PC-3 (cell line): ENCODE results near the gene TANGO2. TPM values are rescaled to one million over a fixed set of nuclear protein-coding genes. Genes with fewer than 3 reads are reported as not detected.

ENCODE experiments used
- ATAC-seq: fragments of 200-7000 bp; cut with Tn5 transposase; 2 replicates; pipeline ENCODE4 v1.9.1; 2020; ENCODE audit warnings: mild to moderate bottlenecking, moderate library complexity
- BruUV-seq: library from RNA; stranded (reverse); fragments of 400-500 nt; replicated peaks from 2 replicates; lab custom pipeline; 2021; lab: Mats Ljungman, UMichigan
- CTCF ChIA-PET: fragments of 300-600 bp; sonication (Branson Sonifier 250); formaldehyde crosslinking; loops from one replicate; lab custom pipeline; 2022; ENCODE audit warnings: antibody characterized with exemption; lab: Charles Lee
- POLR2A ChIA-PET: fragments of 300-600 bp; sonication (Branson Sonifier 250); formaldehyde crosslinking; loops from one replicate; lab custom pipeline; 2022; ENCODE audit warnings: antibody characterized with exemption; ENCODE audit not compliant: unreplicated experiment; lab: Charles Lee
- DNase-seq: peaks from one replicate; pipeline ENCODE4 v3.0.0-alpha.2; 2015
- H2AFZ ChIP-seq: fragments of 300-600 bp; sonication (generic); 2 replicates; pipeline ENCODE4 v1.6.0; 2016; ENCODE audit warnings: antibody characterized with exemption, low read length
- H3F3A ChIP-seq: fragments of 300-600 bp; sonication (generic); one replicate; pipeline ENCODE4 v1.6.0; 2017; ENCODE audit warnings: antibody characterized with exemption, low read length, control low read depth, mild to moderate bottlenecking; ENCODE audit not compliant: unreplicated experiment
- H3K27ac ChIP-seq: fragments of 300-600 bp; sonication (generic); 2 replicates; pipeline ENCODE4 v1.5.1; 2016; ENCODE audit warnings: mild to moderate bottlenecking, low read length
- H3K27me3 ChIP-seq: fragments of 300-600 bp; sonication (generic); 2 replicates; pipeline ENCODE4 v1.6.1; 2016; ENCODE audit warnings: low read length, mixed read lengths
- H3K36me3 ChIP-seq: fragments of 300-600 bp; sonication (generic); 2 replicates; pipeline ENCODE4 v1.6.1; 2016; ENCODE audit warnings: low read depth, mixed run types, low read length, mixed read lengths
- H3K4me1 ChIP-seq: fragments of 300-600 bp; sonication (generic); 2 replicates; pipeline ENCODE4 v1.5.1; 2016; ENCODE audit warnings: low read length; ENCODE audit not compliant: insufficient read depth
- H3K4me2 ChIP-seq: fragments of 300-600 bp; sonication (generic); 2 replicates; pipeline ENCODE4 v1.6.0; 2016; ENCODE audit warnings: low read length
- H3K4me3 ChIP-seq: fragments of 300-600 bp; sonication (generic); 2 replicates; pipeline ENCODE4 v1.5.1; 2016; ENCODE audit warnings: mild to moderate bottlenecking, low read length, mixed read lengths
- H3K79me2 ChIP-seq: fragments of 300-600 bp; sonication (generic); 2 replicates; pipeline ENCODE4 v1.6.1; 2017; ENCODE audit warnings: low read length, mixed read lengths
- H3K9ac ChIP-seq: fragments of 300-600 bp; sonication (generic); 2 replicates; pipeline ENCODE4 v1.6.0; 2016; ENCODE audit warnings: mild to moderate bottlenecking, low read length
- H3K9me2 ChIP-seq: fragments of 300-600 bp; sonication (generic); replicated peaks from 2 replicates; pipeline ENCODE4 v1.6.1; 2016; ENCODE audit warnings: mixed run types, low read length, mixed read lengths
- H3K9me3 ChIP-seq: fragments of 300-600 bp; sonication (generic); 2 replicates; pipeline ENCODE4 v1.6.1; 2016; ENCODE audit warnings: low read length, mixed read lengths
- H4K20me1 ChIP-seq: fragments of 300-600 bp; sonication (generic); 2 replicates; pipeline ENCODE4 v1.6.1; 2016; ENCODE audit warnings: low read length, mixed read lengths
- CTCF ChIP-seq: fragments of 300-600 bp; sonication (generic); conservative IDR thresholded peaks from 2 replicates; pipeline ENCODE4 v1.5.1; 2017; ENCODE audit warnings: antibody characterized with exemption, low read depth, mild to moderate bottlenecking, low read length
- EZH2 ChIP-seq: fragments of 300-600 bp; sonication (generic); IDR thresholded peaks from one replicate; pipeline ENCODE4 v1.6.1; 2017; ENCODE audit warnings: antibody characterized with exemption, mild to moderate bottlenecking, low read length; ENCODE audit not compliant: unreplicated experiment
- EZH2phosphoT487 ChIP-seq: fragments of 300-600 bp; sonication (generic); IDR thresholded peaks from 2 replicates; pipeline ENCODE4 v1.6.1; 2018; ENCODE audit warnings: mild to moderate bottlenecking, antibody characterized with exemption, low read length, borderline replicate concordance
- intact Hi-C: fragments of 100-400 bp; cut with micrococcal nuclease; formaldehyde crosslinking; loops from 2 replicates; pipeline ENCODE4 v1.9.0; 2023
- total RNA-seq: library from RNA; depleted of rRNA; stranded (reverse); fragments of >200 nt; gene quantifications from 2 replicates; pipeline ENCODE4 v1.2.3, GENCODE V29; 2014

The TANGO2 gene
- total RNA-seq, 1 experiment from 2014 or later: 23.5 TPM

- TF ChIP-seq EZH2: no peak
- no peak for TF ChIP-seq EZH2phosphoT487
- TF ChIP-seq CTCF: no peak
- H3K4me1 ChIP-seq: no peaks in the 10 kb centered on the region
- H4K20me1 ChIP-seq: peaks cover 6% of the 10 kb centered on the region
- no peaks in the 10 kb centered on the region for H3K9me2 ChIP-seq
- intact Hi-C loops: no loop called here
- peaks cover 83% of the 10 kb centered on the region for H3K36me3 ChIP-seq
- no peaks in the 10 kb centered on the region for H3K27me3 ChIP-seq
- H2AFZ ChIP-seq: no peak overlapping the region
- no TSS peak for BruUV-seq
- no peak overlapping the region for H3K4me2 ChIP-seq
- ChIA-PET CTCF (no interaction called here), POLR2A (no interaction called here)
- H3F3A ChIP-seq: no peaks in the 10 kb centered on the region
- H3K79me2 ChIP-seq: peaks cover 21% of the 10 kb centered on the region
- no peak for ATAC-seq
- H3K4me3 ChIP-seq: no peak overlapping the region
- H3K9me3 ChIP-seq: no peaks in the 10 kb centered on the region
- no peak overlapping the region for H3K27ac ChIP-seq
- no peak overlapping the region for H3K9ac ChIP-seq
- no peak for DNase-seq
These were observed 69.9 kb downstream of the TANGO2 start for GRCh38 chr22:20090730-20091240.

- Histone ChIP-seq H3K36me3 (peaks cover 83% of the 10 kb centered on the region), H2AFZ (no peak overlapping the region), H3K79me2 (peaks cover 10% of the 10 kb centered on the region; the same call in 1 of the 2 replicates), H4K20me1 (peaks cover 4% of the 10 kb centered on the region; the same call in 1 of the 2 replicates), H3K27ac (no peak overlapping the region), H3K9me2 (no peaks in the 10 kb centered on the region), H3K4me1 (no peaks in the 10 kb centered on the region), H3K27me3 (no peaks in the 10 kb centered on the region), H3F3A (no peaks in the 10 kb centered on the region), H3K9ac (no peak overlapping the region), H3K4me2 (no peak overlapping the region), H3K4me3 (no peak overlapping the region), H3K9me3 (no peaks in the 10 kb centered on the region)
- BruUV-seq: no TSS peak
- ChIA-PET CTCF (no interaction called here), POLR2A (no interaction called here)
- intact Hi-C loops: no loop called here
- TF ChIP-seq EZH2 (no peak), CTCF (no peak), EZH2phosphoT487 (no peak)
- ATAC-seq: no peak
- DNase-seq: no peak
These were observed 71.0 kb downstream of the TANGO2 start for GRCh38 chr22:20091690-20092476.

GRCh38 chr22:20092477-20092854 lies 71.6 kb downstream of the TANGO2 start:
- ATAC-seq (no peak), DNase-seq (no peak)
- TF ChIP-seq CTCF: no peak
- TF ChIP-seq EZH2: no peak
- no peak for TF ChIP-seq EZH2phosphoT487
- Histone ChIP-seq H3K9me2 (no peaks in the 10 kb centered on the region), H3K4me2 (no peak overlapping the region), H3K27me3 (no peaks in the 10 kb centered on the region), H3K9ac (no peak overlapping the region), H3K36me3 (peaks cover 85% of the 10 kb centered on the region), H3K4me1 (no peaks in the 10 kb centered on the region), H3K9me3 (no peaks in the 10 kb centered on the region), H4K20me1 (peaks cover 7% of the 10 kb centered on the region; the same call in 1 of the 2 replicates), H2AFZ (no peak overlapping the region), H3K4me3 (no peak overlapping the region), H3F3A (no peaks in the 10 kb centered on the region), H3K79me2 (peaks cover 4% of the 10 kb centered on the region; the same call in 1 of the 2 replicates), H3K27ac (no peak overlapping the region)
- no TSS peak for BruUV-seq
- CTCF ChIA-PET: no interaction called here
- POLR2A ChIA-PET: no interaction called here
- intact Hi-C loops: no loop called here
